T follicular helper cell (primary cell): Measurements from ENCODE around the gene ACTR3.
"Not testable (repeated sequence)": the region's sequence is repeated elsewhere in the genome, so short reads cannot be mapped to it uniquely, and the experiment has no call there.

Experiments used
- DNase-seq: peaks from one replicate; pipeline ENCODE4 v3.0.0-alpha.2; 2020; ENCODE audit warnings: low read depth

ACTR3 gene

GRCh38 chr2:113905886-113906285 lies 16.0 kb downstream of the ACTR3 start:
- no peak for DNase-seq

GRCh38 chr2:113906647-113907046 lies 16.8 kb downstream of the ACTR3 start:
- DNase-seq: no peak

- DNase-seq: no peak
Observed at GRCh38 chr2:113907297-113907696, 17.4 kb downstream of the ACTR3 start.

GRCh38 chr2:113910110-113910717 lies 20.3 kb downstream of the ACTR3 start:
- DNase-seq: peak; percentile 64

- DNase-seq: no peak
Observed at GRCh38 chr2:113910967-113911678, 21.2 kb downstream of the ACTR3 start.

GRCh38 chr2:113915082-113915819 lies 25.4 kb downstream of the ACTR3 start:
- DNase-seq: no peak

- DNase-seq: no peak
Observed at GRCh38 chr2:113918229-113918628, 28.3 kb downstream of the ACTR3 start.

- DNase-seq: no peak
Observed at GRCh38 chr2:113920996-113921395, 31.1 kb downstream of the ACTR3 start.

GRCh38 chr2:113922335-113922734 lies 32.4 kb downstream of the ACTR3 start:
- no peak for DNase-seq

GRCh38 chr2:113922784-113923183 lies 32.9 kb downstream of the ACTR3 start:
- DNase-seq: no peak

- DNase-seq: no peak
Observed at GRCh38 chr2:113925884-113926283, 36.0 kb downstream of the ACTR3 start.

GRCh38 chr2:113926314-113926713 lies 36.4 kb downstream of the ACTR3 start:
- DNase-seq: no peak

- DNase-seq: no peak
Observed at GRCh38 chr2:113930448-113930847, 40.6 kb downstream of the ACTR3 start.

GRCh38 chr2:113937501-113937900 lies 47.6 kb downstream of the ACTR3 start:
- DNase-seq: no peak

- no peak for DNase-seq
Observed at GRCh38 chr2:113940891-113941290, 51.0 kb downstream of the ACTR3 start.

- not testable (repeated sequence) for DNase-seq
Observed at GRCh38 chr2:113945784-113946183, 55.9 kb downstream of the ACTR3 start.

GRCh38 chr2:113950906-113951305 lies 61.0 kb downstream of the ACTR3 start:
- DNase-seq: not testable (repeated sequence)

GRCh38 chr2:113961000-113961399 lies 71.1 kb downstream of the ACTR3 start:
- DNase-seq: no peak

GRCh38 chr2:113962692-113963480 lies 73.0 kb downstream of the ACTR3 start:
- DNase-seq: no peak

- no peak for DNase-seq
Observed at GRCh38 chr2:113963965-113964364, 74.1 kb downstream of the ACTR3 start.

- no peak for DNase-seq
Observed at GRCh38 chr2:113964436-113964835, 74.5 kb downstream of the ACTR3 start.

- DNase-seq: no peak
Observed at GRCh38 chr2:113965228-113965627, 75.3 kb downstream of the ACTR3 start.
